Heart left ventricle (tissue), 13 donors: ENCODE results near the gene UNC50.

Experiments used
- CTCF ChIP-seq, 12 donors: fragments of 200-600 bp; sonication (generic) in 4 of 12; IDR thresholded peaks; one replicate each; pipeline versions ENCODE4 v1.5.0 to v1.8.0; 2018 to 2022; ENCODE audit warnings: antibody characterized with exemption in 12 of 12, mild to moderate bottlenecking in 5 of 12
- POLR2A ChIP-seq, 2 donors: fragments of 450-650 bp; IDR thresholded peaks; one replicate each; pipeline ENCODE4 v1.6.1; 2017; ENCODE audit warnings: antibody characterized with exemption in 2 of 2, mild to moderate bottlenecking in 2 of 2, moderate library complexity in 2 of 2
- donor health status: ischemic (EF 13 %, LVEDD 7.1; RV severe dilation, severe dysfunction).
- donor health status: DM: no; HTN: yes; CAD: no.
- donor health status: DM: no; HTN: no; CAD: no.
- donor health status: ischemic (EF 25% LVEDD 6.9; RV normal size, moderate dysfunction).
- donor health status: ischemic (EF 25% LVEDD 5.7; RV mildly dilated, moderate dysfunction).
- donor health status: ischemic (EF 35%, LVEDD 5.7; RV mildly dilated, moderate dysfunction).
- donor health status: nonischemic (EF 11% LVEDD 7.7; RV severe dilation, severe dysfunction).
- donor health status: DM: yes; HTN: yes; CAD: no.
- donor health status: PGD.
- donor health status: ischemic (EF 29% LVEDD 5.4; RV normal size, mild dysfunction).
- donor health status: nonischemic (EF 23%, LVEDD 6.1; RV moderate dilation, normal function).

- TF ChIP-seq CTCF (IDR thresholded peaks at IDR 0.05) (peak in 11 of 12 donors; percentile 12 to 53 (median 34)), POLR2A (IDR thresholded peaks at IDR 0.05) (no peak)
Observed at GRCh38 chr2:98577313-98577712, 31.1 kb upstream of the UNC50 start.
